Measurements from ENCODE around the gene FFAR2. TPM values are rescaled to one million over a fixed set of nuclear protein-coding genes. Genes with fewer than 3 reads are reported as not detected.
"Not testable (repeated sequence)": the region's sequence is repeated elsewhere in the genome, so short reads cannot be mapped to it uniquely, and the experiment has no call there.

FFAR2 gene
- total RNA-seq, 2 donors from 2014 or later = 0.92 TPM; not detected in 1

DNA sequence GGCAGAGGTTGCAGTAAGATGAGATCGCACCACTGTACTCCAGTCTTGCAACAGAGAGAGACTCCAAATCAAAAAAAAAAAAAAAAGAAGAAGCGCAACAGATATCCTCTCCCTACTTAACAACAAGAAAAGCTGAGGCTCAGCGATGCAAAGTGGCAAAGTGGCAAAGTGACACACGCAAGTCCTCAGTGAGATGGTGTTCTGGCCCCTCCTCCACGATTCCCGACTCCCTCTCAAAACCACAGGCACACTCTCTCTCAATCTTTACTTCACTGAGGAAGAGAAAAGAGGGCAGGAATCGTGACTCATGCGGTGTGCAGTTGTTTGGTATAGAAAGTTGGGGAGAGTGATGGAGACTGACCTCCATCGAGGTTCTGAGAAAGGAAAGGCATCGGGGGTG is 12.6 kb downstream of the FFAR2 start:
- no peaks in the 10 kb centered on the region for H3K27me3 ChIP-seq (replicated peaks; ENCODE audit: insufficient read depth)
- no peaks in the 10 kb centered on the region for H3K4me1 ChIP-seq (ENCODE audit: control insufficient read depth in 1 of 2, low read depth in 2 of 2)
- ATAC-seq (ENCODE audit: insufficient number of reproducible peaks, low FRiP score, low read depth) (no peak), DNase-seq (ENCODE audit: low spot score) (no peak)
- H3K27ac ChIP-seq = no peak overlapping the region
- H3K9me3 ChIP-seq = no peaks in the 10 kb centered on the region
- no peaks in the 10 kb centered on the region for H3K36me3 ChIP-seq
- TF ChIP-seq, protein P1, sequence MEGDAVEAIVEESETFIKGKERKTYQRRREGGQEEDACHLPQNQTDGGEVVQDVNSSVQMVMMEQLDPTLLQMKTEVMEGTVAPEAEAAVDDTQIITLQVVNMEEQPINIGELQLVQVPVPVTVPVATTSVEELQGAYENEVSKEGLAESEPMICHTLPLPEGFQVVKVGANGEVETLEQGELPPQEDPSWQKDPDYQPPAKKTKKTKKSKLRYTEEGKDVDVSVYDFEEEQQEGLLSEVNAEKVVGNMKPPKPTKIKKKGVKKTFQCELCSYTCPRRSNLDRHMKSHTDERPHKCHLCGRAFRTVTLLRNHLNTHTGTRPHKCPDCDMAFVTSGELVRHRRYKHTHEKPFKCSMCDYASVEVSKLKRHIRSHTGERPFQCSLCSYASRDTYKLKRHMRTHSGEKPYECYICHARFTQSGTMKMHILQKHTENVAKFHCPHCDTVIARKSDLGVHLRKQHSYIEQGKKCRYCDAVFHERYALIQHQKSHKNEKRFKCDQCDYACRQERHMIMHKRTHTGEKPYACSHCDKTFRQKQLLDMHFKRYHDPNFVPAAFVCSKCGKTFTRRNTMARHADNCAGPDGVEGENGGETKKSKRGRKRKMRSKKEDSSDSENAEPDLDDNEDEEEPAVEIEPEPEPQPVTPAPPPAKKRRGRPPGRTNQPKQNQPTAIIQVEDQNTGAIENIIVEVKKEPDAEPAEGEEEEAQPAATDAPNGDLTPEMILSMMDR (IDR thresholded peaks at IDR 0.05) = no peak
- H3K4me3 ChIP-seq = no peak overlapping the region

DNA sequence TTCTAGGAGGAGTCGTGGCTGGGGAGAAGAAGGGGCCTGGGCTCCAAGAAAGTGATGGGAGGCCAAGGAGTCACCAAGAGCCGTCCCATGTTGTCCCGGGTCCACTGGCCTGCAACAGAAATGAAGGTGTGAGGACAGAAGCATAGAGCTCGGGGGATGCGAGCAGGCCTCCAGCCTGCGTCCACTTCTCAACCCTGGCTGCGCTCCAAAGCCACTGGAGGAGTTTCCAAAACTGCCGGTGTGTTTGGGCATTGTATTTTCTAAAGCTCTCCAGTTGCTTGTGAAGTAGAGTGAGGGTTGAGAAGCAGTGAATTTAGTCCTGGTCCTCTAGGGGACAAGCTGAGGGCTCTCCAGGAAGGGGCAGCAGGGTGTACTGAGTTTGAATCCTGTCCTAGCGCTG is 13.0 kb downstream of the FFAR2 start:
- TF ChIP-seq, protein P1 (IDR thresholded peaks at IDR 0.05) = no peak
- ATAC-seq (ENCODE audit: insufficient number of reproducible peaks, low FRiP score, low read depth) = no peak
- Histone ChIP-seq H3K36me3 (no peaks in the 10 kb centered on the region), H3K4me1 (ENCODE audit: control insufficient read depth in 1 of 2, low read depth in 2 of 2) (no peaks in the 10 kb centered on the region), H3K4me3 (no peak overlapping the region), H3K27ac (no peak overlapping the region), H3K27me3 (replicated peaks; ENCODE audit: insufficient read depth) (no peaks in the 10 kb centered on the region), H3K9me3 (no peaks in the 10 kb centered on the region)
- no peak for DNase-seq (ENCODE audit: low spot score)

DNA sequence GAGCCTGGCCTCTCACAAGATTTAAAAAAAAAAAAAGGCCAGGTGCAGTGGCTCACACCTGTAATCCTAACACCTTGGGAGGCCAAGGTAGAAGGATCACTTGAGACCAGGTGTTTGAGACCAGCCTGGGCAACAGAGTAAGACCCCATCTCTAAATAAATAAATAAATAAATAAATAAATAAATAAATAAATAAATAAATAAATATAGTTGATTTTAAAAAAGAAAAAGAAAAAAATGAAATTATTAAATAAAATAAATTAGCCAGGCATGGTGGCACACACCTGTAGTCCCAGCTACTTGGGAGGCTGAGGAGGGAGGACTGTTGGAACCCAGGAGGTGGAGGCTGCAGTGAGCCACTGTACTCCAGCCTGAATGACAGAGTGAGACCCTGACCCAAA is 13.7 kb downstream of the FFAR2 start:
- H3K36me3 ChIP-seq = not testable (repeated sequence)

DNA sequence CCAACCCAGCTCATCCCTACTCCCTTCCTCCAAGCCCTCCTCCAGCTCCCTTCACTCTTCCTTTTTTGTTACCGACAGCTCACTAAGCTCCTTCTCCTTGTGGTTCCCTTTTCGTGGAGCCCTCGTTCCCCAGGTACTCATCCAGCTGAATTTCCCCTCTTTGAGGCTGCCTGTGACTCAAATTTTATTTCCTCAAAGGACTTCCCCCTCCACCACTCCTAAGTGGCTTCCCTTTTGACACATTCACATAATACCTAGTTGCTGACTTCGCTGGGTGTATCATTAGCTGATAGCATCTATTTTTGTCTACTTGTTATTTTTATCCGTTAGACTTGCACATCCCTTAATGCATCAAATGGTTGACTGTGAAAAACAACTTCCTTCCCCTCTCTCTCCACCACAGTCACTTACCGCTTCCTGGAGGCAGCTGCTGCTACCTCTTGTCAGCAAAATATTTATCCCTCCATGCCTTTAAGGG is 14.5 kb downstream of the FFAR2 start:
- Histone ChIP-seq H3K9me3 (no peaks in the 10 kb centered on the region), H3K4me1 (ENCODE audit: control insufficient read depth in 1 of 2, low read depth in 2 of 2) (no peaks in the 10 kb centered on the region), H3K36me3 (no peaks in the 10 kb centered on the region), H3K4me3 (no peak overlapping the region), H3K27ac (no peak overlapping the region), H3K27me3 (replicated peaks; ENCODE audit: insufficient read depth) (no peaks in the 10 kb centered on the region)
- no peak for DNase-seq (ENCODE audit: low spot score)
- TF ChIP-seq, protein P1 (IDR thresholded peaks at IDR 0.05) = no peak
- ATAC-seq (ENCODE audit: insufficient number of reproducible peaks, low FRiP score, low read depth) = no peak

More for the DNA sequence above, 13.7 kb downstream of the FFAR2 start:
- H3K4me1 ChIP-seq (ENCODE audit: control insufficient read depth in 1 of 2, low read depth in 2 of 2); H3K27me3 ChIP-seq (replicated peaks; ENCODE audit: insufficient read depth); H3K4me3 ChIP-seq; H3K9me3 ChIP-seq; H3K27ac ChIP-seq; ATAC-seq (ENCODE audit: insufficient number of reproducible peaks, low FRiP score, low read depth); DNase-seq (ENCODE audit: low spot score): not testable (repeated sequence)

DNA sequence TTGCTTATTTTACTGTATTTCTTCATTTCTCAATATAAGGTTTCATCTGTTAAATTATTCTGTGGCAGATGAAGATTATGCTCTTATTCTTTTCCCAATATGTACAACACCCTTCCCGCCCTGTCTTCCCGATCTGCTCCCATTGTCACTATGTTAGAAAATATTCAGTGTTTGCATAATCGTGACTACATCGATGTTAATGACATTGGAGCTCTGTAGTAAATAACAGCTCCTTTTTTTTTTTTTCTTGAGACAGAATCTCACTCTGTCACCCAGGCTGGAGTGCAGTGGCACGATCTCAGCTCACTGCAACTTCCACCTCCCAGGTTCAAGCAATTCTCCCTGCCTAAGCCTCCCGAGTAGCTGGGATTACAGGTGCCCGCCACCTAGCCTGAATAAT is 14.9 kb downstream of the FFAR2 start:
- H3K9me3 ChIP-seq; ATAC-seq (ENCODE audit: insufficient number of reproducible peaks, low FRiP score, low read depth); H3K4me1 ChIP-seq (ENCODE audit: control insufficient read depth in 1 of 2, low read depth in 2 of 2); H3K36me3 ChIP-seq; H3K27ac ChIP-seq; DNase-seq (ENCODE audit: low spot score); H3K4me3 ChIP-seq; H3K27me3 ChIP-seq (replicated peaks; ENCODE audit: insufficient read depth): not testable (repeated sequence)

DNA sequence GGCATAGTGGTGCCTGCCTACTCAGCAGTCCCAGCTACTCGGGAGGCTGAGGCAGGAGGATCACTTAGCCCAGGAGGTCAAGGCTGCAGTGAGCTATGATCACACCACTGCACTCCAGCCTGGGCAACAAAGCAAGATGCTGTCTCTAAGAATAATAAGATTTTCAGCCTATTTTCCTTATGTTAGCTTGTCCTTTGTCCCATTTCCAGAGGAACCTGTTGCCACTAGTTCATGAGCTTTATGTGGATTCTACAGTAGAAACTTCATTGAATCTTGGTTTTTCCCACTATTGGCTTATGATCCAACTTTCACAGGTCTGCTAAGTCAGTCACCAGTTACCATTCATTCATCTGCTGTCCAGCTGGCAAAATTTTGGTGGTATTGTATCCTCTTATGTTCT is 18.2 kb downstream of the FFAR2 start:
- DNase-seq (ENCODE audit: low spot score) (no peak), ATAC-seq (ENCODE audit: insufficient number of reproducible peaks, low FRiP score, low read depth) (no peak)
- Histone ChIP-seq H3K27ac (no peak overlapping the region), H3K27me3 (replicated peaks; ENCODE audit: insufficient read depth) (no peaks in the 10 kb centered on the region), H3K9me3 (no peaks in the 10 kb centered on the region), H3K4me3 (no peak overlapping the region), H3K4me1 (ENCODE audit: control insufficient read depth in 1 of 2, low read depth in 2 of 2) (no peaks in the 10 kb centered on the region), H3K36me3 (no peaks in the 10 kb centered on the region)
- TF ChIP-seq, protein P1 (IDR thresholded peaks at IDR 0.05) = no peak

Data from thoracic aorta (tissue), 2 donors.